Measurements from ENCODE around the gene BCDIN3D. TPM values are rescaled to one million over a fixed set of nuclear protein-coding genes. Genes with fewer than 3 reads are reported as not detected.

BCDIN3D gene
- polyA plus RNA-seq, 1 donor (not counting 4 experiments of a cell fraction or from before 2014, with no cell fraction given) = 3.7 TPM

GRCh38 chr12:49806877-49807276 lies 36.0 kb downstream of the BCDIN3D start:
- peaks cover 8% of the 10 kb centered on the region for H3K79me2 ChIP-seq (ENCODE audit: control insufficient read depth, insufficient read depth, low read length)
- H3K36me3 ChIP-seq (ENCODE audit: control insufficient read depth in 2 of 2, extremely low read depth in 1 of 2, insufficient read depth in 2 of 2, low read length in 2 of 2) = peaks cover 19 to 33% of the 10 kb centered on the region in 2 experiments
- no peak for FAIRE-seq

GRCh38 chr12:49806321-49806813 lies 36.5 kb downstream of the BCDIN3D start:
- no peaks in the 10 kb centered on the region for H3K9me1 ChIP-seq (ENCODE audit: control insufficient read depth, extremely low read depth, insufficient read depth, low read length)
- no peak overlapping the region for H3K9ac ChIP-seq (ENCODE audit: control insufficient read depth, extremely low read depth, insufficient read depth, low read length)
- H3K36me3 ChIP-seq (ENCODE audit: control insufficient read depth in 2 of 2, extremely low read depth in 1 of 2, insufficient read depth in 2 of 2, low read length in 2 of 2) = peaks cover 22 to 38% of the 10 kb centered on the region in 2 experiments
- no peak overlapping the region for H3K4me2 ChIP-seq (ENCODE audit: control insufficient read depth, extremely low read depth, insufficient read depth, low read depth, low read length)
- H3K27me3 ChIP-seq (ENCODE audit: control insufficient read depth, extremely low read depth, insufficient read depth, low read length) = no peaks in the 10 kb centered on the region
- dilution Hi-C loops (cut with MboI; ENCODE audit: extremely low pct_ligation_motif_present, low sequenced_read_pairs) = no loop called here
- H3K9me3 ChIP-seq (ENCODE audit: control insufficient read depth, low read depth, low read length) = no peaks in the 10 kb centered on the region
- H4K20me1 ChIP-seq (ENCODE audit: control insufficient read depth, extremely low read depth, insufficient read depth, low read length) = peaks cover 8% of the 10 kb centered on the region
- no peak overlapping the region for H3K27ac ChIP-seq (ENCODE audit: control insufficient read depth, insufficient read depth, low read length)
- FAIRE-seq (no peak), DNase-seq (ENCODE audit: low read depth, low spot score) (no peak)
- peaks cover 6% of the 10 kb centered on the region for H3K79me2 ChIP-seq (ENCODE audit: control insufficient read depth, insufficient read depth, low read length)
- no peaks in the 10 kb centered on the region for H3K4me1 ChIP-seq (ENCODE audit: control insufficient read depth, extremely low read depth, insufficient read depth, low read length)
- H3K4me3 ChIP-seq (ENCODE audit: control insufficient read depth in 2 of 3, extremely low read depth in 1 of 3, insufficient read depth in 2 of 3, low read depth in 1 of 3, low read length in 3 of 3) = no peak overlapping the region
- H2AFZ ChIP-seq (ENCODE audit: control insufficient read depth, low read length) = no peak overlapping the region
- no peak for TF ChIP-seq EZH2 (IDR thresholded peaks at IDR 0.05; ENCODE audit: low read length)
- TF ChIP-seq, protein P1, sequence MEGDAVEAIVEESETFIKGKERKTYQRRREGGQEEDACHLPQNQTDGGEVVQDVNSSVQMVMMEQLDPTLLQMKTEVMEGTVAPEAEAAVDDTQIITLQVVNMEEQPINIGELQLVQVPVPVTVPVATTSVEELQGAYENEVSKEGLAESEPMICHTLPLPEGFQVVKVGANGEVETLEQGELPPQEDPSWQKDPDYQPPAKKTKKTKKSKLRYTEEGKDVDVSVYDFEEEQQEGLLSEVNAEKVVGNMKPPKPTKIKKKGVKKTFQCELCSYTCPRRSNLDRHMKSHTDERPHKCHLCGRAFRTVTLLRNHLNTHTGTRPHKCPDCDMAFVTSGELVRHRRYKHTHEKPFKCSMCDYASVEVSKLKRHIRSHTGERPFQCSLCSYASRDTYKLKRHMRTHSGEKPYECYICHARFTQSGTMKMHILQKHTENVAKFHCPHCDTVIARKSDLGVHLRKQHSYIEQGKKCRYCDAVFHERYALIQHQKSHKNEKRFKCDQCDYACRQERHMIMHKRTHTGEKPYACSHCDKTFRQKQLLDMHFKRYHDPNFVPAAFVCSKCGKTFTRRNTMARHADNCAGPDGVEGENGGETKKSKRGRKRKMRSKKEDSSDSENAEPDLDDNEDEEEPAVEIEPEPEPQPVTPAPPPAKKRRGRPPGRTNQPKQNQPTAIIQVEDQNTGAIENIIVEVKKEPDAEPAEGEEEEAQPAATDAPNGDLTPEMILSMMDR (optimal IDR thresholded peaks at IDR 0.05 in 1 of 3, IDR thresholded peaks at IDR 0.05 in 1 of 3, conservative IDR thresholded peaks at IDR 0.05 in 1 of 3; ENCODE audit: extremely low read depth in 1 of 3, insufficient read depth in 2 of 3, low read length in 3 of 3) = no peak

More at GRCh38 chr12:49806877-49807276, 36.0 kb downstream of the BCDIN3D start:
- H3K9ac ChIP-seq (ENCODE audit: control insufficient read depth, extremely low read depth, insufficient read depth, low read length) = no peak overlapping the region
- no peak overlapping the region for H3K27ac ChIP-seq (ENCODE audit: control insufficient read depth, insufficient read depth, low read length)
- H2AFZ ChIP-seq (ENCODE audit: control insufficient read depth, low read length) = no peak overlapping the region
- no peak for DNase-seq (ENCODE audit: low read depth, low spot score)
- peaks cover 8% of the 10 kb centered on the region for H4K20me1 ChIP-seq (ENCODE audit: control insufficient read depth, extremely low read depth, insufficient read depth, low read length)
- no peak overlapping the region for H3K4me3 ChIP-seq (ENCODE audit: control insufficient read depth in 2 of 3, extremely low read depth in 1 of 3, insufficient read depth in 2 of 3, low read depth in 1 of 3, low read length in 3 of 3)
- TF ChIP-seq EZH2 (IDR thresholded peaks at IDR 0.05; ENCODE audit: low read length) = no peak
- TF ChIP-seq, protein P1 (optimal IDR thresholded peaks at IDR 0.05 in 1 of 3, IDR thresholded peaks at IDR 0.05 in 1 of 3, conservative IDR thresholded peaks at IDR 0.05 in 1 of 3; ENCODE audit: extremely low read depth in 1 of 3, insufficient read depth in 2 of 3, low read length in 3 of 3) = no peak
- H3K9me3 ChIP-seq (ENCODE audit: control insufficient read depth, low read depth, low read length) = no peaks in the 10 kb centered on the region
- no peaks in the 10 kb centered on the region for H3K27me3 ChIP-seq (ENCODE audit: control insufficient read depth, extremely low read depth, insufficient read depth, low read length)
- dilution Hi-C loops (cut with MboI; ENCODE audit: extremely low pct_ligation_motif_present, low sequenced_read_pairs) = no loop called here
- no peaks in the 10 kb centered on the region for H3K4me1 ChIP-seq (ENCODE audit: control insufficient read depth, extremely low read depth, insufficient read depth, low read length)
- H3K4me2 ChIP-seq (ENCODE audit: control insufficient read depth, extremely low read depth, insufficient read depth, low read depth, low read length) = no peak overlapping the region
- no peaks in the 10 kb centered on the region for H3K9me1 ChIP-seq (ENCODE audit: control insufficient read depth, extremely low read depth, insufficient read depth, low read length)

All from keratinocyte (primary cell).